PC-3 (cell line): ENCODE data around the gene CHKA. TPM values are rescaled to one million over a fixed set of nuclear protein-coding genes. Genes with fewer than 3 reads are reported as not detected.

Experiments
- ATAC-seq: fragments of 200-7000 bp; cut with Tn5 transposase; 2 replicates; pipeline ENCODE4 v1.9.1; 2020; ENCODE audit warnings: mild to moderate bottlenecking, moderate library complexity
- Bru-seq: library from RNA; stranded (reverse); fragments of 400-500 nt; gene quantifications from one replicate; lab custom pipeline; 2021; lab: Mats Ljungman, UMichigan
- BruChase-seq, 2 experiments: library from RNA; stranded (reverse); fragments of 400-500 nt; gene quantifications; one replicate each; lab custom pipeline; 2021; lab: Mats Ljungman, UMichigan
- BruUV-seq: library from RNA; stranded (reverse); fragments of 400-500 nt; replicated peaks from 2 replicates; lab custom pipeline; 2021; lab: Mats Ljungman, UMichigan
- CTCF ChIA-PET: fragments of 300-600 bp; sonication (Branson Sonifier 250); formaldehyde crosslinking; loops from one replicate; lab custom pipeline; 2022; ENCODE audit warnings: antibody characterized with exemption; lab: Charles Lee
- POLR2A ChIA-PET: fragments of 300-600 bp; sonication (Branson Sonifier 250); formaldehyde crosslinking; loops from one replicate; lab custom pipeline; 2022; ENCODE audit warnings: antibody characterized with exemption; ENCODE audit not compliant: unreplicated experiment; lab: Charles Lee
- DNase-seq: peaks from one replicate; pipeline ENCODE4 v3.0.0-alpha.2; 2015
- H2AFZ ChIP-seq: fragments of 300-600 bp; sonication (generic); 2 replicates; pipeline ENCODE4 v1.6.0; 2016; ENCODE audit warnings: antibody characterized with exemption, low read length
- H3F3A ChIP-seq: fragments of 300-600 bp; sonication (generic); one replicate; pipeline ENCODE4 v1.6.0; 2017; ENCODE audit warnings: antibody characterized with exemption, low read length, control low read depth, mild to moderate bottlenecking; ENCODE audit not compliant: unreplicated experiment
- H3K27ac ChIP-seq: fragments of 300-600 bp; sonication (generic); 2 replicates; pipeline ENCODE4 v1.5.1; 2016; ENCODE audit warnings: mild to moderate bottlenecking, low read length
- H3K27me3 ChIP-seq: fragments of 300-600 bp; sonication (generic); 2 replicates; pipeline ENCODE4 v1.6.1; 2016; ENCODE audit warnings: low read length, mixed read lengths
- H3K36me3 ChIP-seq: fragments of 300-600 bp; sonication (generic); 2 replicates; pipeline ENCODE4 v1.6.1; 2016; ENCODE audit warnings: low read depth, mixed run types, low read length, mixed read lengths
- H3K4me1 ChIP-seq: fragments of 300-600 bp; sonication (generic); 2 replicates; pipeline ENCODE4 v1.5.1; 2016; ENCODE audit warnings: low read length; ENCODE audit not compliant: insufficient read depth
- H3K4me2 ChIP-seq: fragments of 300-600 bp; sonication (generic); 2 replicates; pipeline ENCODE4 v1.6.0; 2016; ENCODE audit warnings: low read length
- H3K4me3 ChIP-seq: fragments of 300-600 bp; sonication (generic); 2 replicates; pipeline ENCODE4 v1.5.1; 2016; ENCODE audit warnings: mild to moderate bottlenecking, low read length, mixed read lengths
- H3K79me2 ChIP-seq: fragments of 300-600 bp; sonication (generic); 2 replicates; pipeline ENCODE4 v1.6.1; 2017; ENCODE audit warnings: low read length, mixed read lengths
- H3K9ac ChIP-seq: fragments of 300-600 bp; sonication (generic); 2 replicates; pipeline ENCODE4 v1.6.0; 2016; ENCODE audit warnings: mild to moderate bottlenecking, low read length
- H3K9me2 ChIP-seq: fragments of 300-600 bp; sonication (generic); replicated peaks from 2 replicates; pipeline ENCODE4 v1.6.1; 2016; ENCODE audit warnings: mixed run types, low read length, mixed read lengths
- H3K9me3 ChIP-seq: fragments of 300-600 bp; sonication (generic); 2 replicates; pipeline ENCODE4 v1.6.1; 2016; ENCODE audit warnings: low read length, mixed read lengths
- H4K20me1 ChIP-seq: fragments of 300-600 bp; sonication (generic); 2 replicates; pipeline ENCODE4 v1.6.1; 2016; ENCODE audit warnings: low read length, mixed read lengths
- CTCF ChIP-seq: fragments of 300-600 bp; sonication (generic); conservative IDR thresholded peaks from 2 replicates; pipeline ENCODE4 v1.5.1; 2017; ENCODE audit warnings: antibody characterized with exemption, low read depth, mild to moderate bottlenecking, low read length
- EZH2 ChIP-seq: fragments of 300-600 bp; sonication (generic); IDR thresholded peaks from one replicate; pipeline ENCODE4 v1.6.1; 2017; ENCODE audit warnings: antibody characterized with exemption, mild to moderate bottlenecking, low read length; ENCODE audit not compliant: unreplicated experiment
- EZH2phosphoT487 ChIP-seq: fragments of 300-600 bp; sonication (generic); IDR thresholded peaks from 2 replicates; pipeline ENCODE4 v1.6.1; 2018; ENCODE audit warnings: mild to moderate bottlenecking, antibody characterized with exemption, low read length, borderline replicate concordance
- intact Hi-C: fragments of 100-400 bp; cut with micrococcal nuclease; formaldehyde crosslinking; loops from 2 replicates; pipeline ENCODE4 v1.9.0; 2023
- long read RNA-seq: library from polyadenylated mRNA; unstranded; transcript quantifications from one replicate; pipeline ENCODE4 v2.0.0, GENCODE V29; 2021; ENCODE audit not compliant: unreplicated experiment
- total RNA-seq: library from RNA; depleted of rRNA; stranded (reverse); fragments of >200 nt; gene quantifications from 2 replicates; pipeline ENCODE4 v1.2.3, GENCODE V29; 2014; rRNA removed

The CHKA gene
- total RNA-seq (57.5 and 71.9 TPM in 2 replicates), Bru-seq, nascent RNA (percentile 94 among the genes with signal in this experiment), BruChase-seq, experiment 1, labeled RNA remaining after a 6-hour chase (percentile 90 among the genes with signal in this experiment), BruChase-seq, experiment 2, labeled RNA remaining after a 2-hour chase (percentile 92 among the genes with signal in this experiment)
- long read RNA-seq, transcript CHKA-201 (12 exons, 2,530 nt) = major isoform, 171 of 242 reads
- long read RNA-seq, transcript CHKA-202 (11 exons, 1,755 nt) = minor isoform, 15 of 242 reads
- long read RNA-seq, partial matches to known transcripts = 17 of 242 reads
- long read RNA-seq, other reads (novel, unspliced or antisense) = 39 of 242 reads

DNA sequence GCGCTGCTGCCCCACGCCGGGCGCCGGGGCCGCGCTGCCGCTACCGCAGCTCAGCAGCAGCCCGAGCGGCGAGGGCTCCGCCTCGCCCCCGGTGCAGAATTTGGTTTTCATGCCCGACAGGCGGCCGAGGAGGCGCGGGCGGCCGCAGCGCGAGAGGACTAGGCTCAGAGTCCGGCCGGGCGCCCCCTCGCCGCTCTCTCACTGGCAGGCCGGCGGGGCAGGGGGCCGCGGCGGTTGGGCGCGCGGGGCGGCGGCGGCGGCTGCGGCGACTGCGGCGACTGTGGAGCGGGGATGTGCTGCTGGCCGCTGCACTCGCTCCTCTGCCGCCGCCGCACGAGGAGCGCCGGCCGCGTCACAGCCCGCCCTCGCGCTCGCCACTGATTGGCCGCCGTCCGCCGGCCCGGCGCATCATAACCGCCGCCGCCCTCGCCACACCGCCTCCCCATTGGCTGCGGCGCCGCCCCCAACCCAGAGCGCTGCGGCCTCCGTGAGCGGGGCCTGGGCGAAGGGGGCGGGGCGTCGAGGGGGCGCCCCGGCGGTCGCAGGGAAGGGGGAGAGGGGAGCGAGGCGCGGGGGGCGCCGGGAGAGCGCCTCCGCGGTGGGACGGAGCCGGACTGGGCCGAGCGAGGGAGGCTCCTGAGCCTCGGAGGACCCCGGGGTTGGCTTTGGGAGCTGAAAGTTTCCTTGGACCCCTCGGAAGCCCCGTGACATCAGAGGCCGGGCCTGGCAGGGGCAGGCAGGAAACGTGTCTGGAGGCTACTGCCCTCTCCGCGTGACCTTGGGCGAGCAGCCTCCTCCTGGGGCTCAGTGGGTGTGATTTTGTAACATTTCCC lies at the start of gene CHKA:
TSS of gene CHKA (minus strand) at position 322 of the 833 bp plus-strand sequence. CDS start at position 111, 211 bp downstream.
- TF ChIP-seq EZH2phosphoT487 (no peak), CTCF (no peak), EZH2 (no peak)
- H2AFZ ChIP-seq = peak within 1 kb of the TSS; percentile 80
- H4K20me1 ChIP-seq = peaks cover 40% of the 10 kb centered on the region
- intact Hi-C loops = loop anchor here (5.0 kb wide), 1 partner anchor 84 kb away; the partner anchor contains the start of gene TCIRG1
- H3K36me3 ChIP-seq = peaks cover 6% of the 10 kb centered on the region; the same call in 1 of the 2 replicates
- peak; percentile 96 for DNase-seq
- H3K27me3 ChIP-seq = no peaks in the 10 kb centered on the region
- BruUV-seq = no TSS peak
- H3K9me3 ChIP-seq = no peaks in the 10 kb centered on the region
- H3K4me1 ChIP-seq = peaks cover 42% of the 10 kb centered on the region
- POLR2A ChIA-PET = interaction anchor here (0.6 to 0.7 kb wide), 2 partner anchors 18 to 316 kb away, joined by 4 to 5 read pairs; no protein-coding TSS in a partner anchor
- H3K27ac ChIP-seq = peak within 1 kb of the TSS; percentile 87
- H3K79me2 ChIP-seq = peaks cover 42% of the 10 kb centered on the region
- H3K9ac ChIP-seq = peak within 1 kb of the TSS; percentile 74
- peak within 1 kb of the TSS; percentile 83 for H3K4me2 ChIP-seq
- CTCF ChIA-PET = no interaction called here
- ATAC-seq = peak; percentile 83
- H3K9me2 ChIP-seq = no peaks in the 10 kb centered on the region
- H3F3A ChIP-seq = no peaks in the 10 kb centered on the region
- peak within 1 kb of the TSS; percentile 92 for H3K4me3 ChIP-seq

GRCh38 chr11:68169442-68169841 lies 48.3 kb upstream of the CHKA start:
- H3K4me3 ChIP-seq = no peak overlapping the region
- no peak overlapping the region for H3K27ac ChIP-seq
- TF ChIP-seq EZH2 (no peak), EZH2phosphoT487 (no peak), CTCF (no peak)
- intact Hi-C loops = no loop called here
- H3K9me2 ChIP-seq = no peaks in the 10 kb centered on the region
- peaks cover 3% of the 10 kb centered on the region for H3K4me1 ChIP-seq
- no peaks in the 10 kb centered on the region for H3K27me3 ChIP-seq
- no TSS peak for BruUV-seq
- no peaks in the 10 kb centered on the region for H3K79me2 ChIP-seq
- H2AFZ ChIP-seq = no peak overlapping the region
- DNase-seq (no peak), ATAC-seq (no peak)
- ChIA-PET POLR2A (no interaction called here), CTCF (no interaction called here)
- no peaks in the 10 kb centered on the region for H4K20me1 ChIP-seq
- peaks cover 47% of the 10 kb centered on the region for H3K36me3 ChIP-seq
- no peak overlapping the region for H3K9ac ChIP-seq
- no peaks in the 10 kb centered on the region for H3K9me3 ChIP-seq
- no peaks in the 10 kb centered on the region for H3F3A ChIP-seq
- no peak overlapping the region for H3K4me2 ChIP-seq
